Esophagus muscularis mucosa (tissue), 4 donors: Measurements from ENCODE around the gene DYNC2LI1. TPM values are rescaled to one million over a fixed set of nuclear protein-coding genes. Genes with fewer than 3 reads are reported as not detected.

ENCODE experiments used
- DNase-seq: peaks from one replicate; pipeline ENCODE4 v3.0.0-alpha.2; 2017; ENCODE audit errors: extremely low spot score
- H3K27ac ChIP-seq, 4 donors: fragments of 200-600 bp; sonication (generic); replicated peaks in 1 of 4; 1 replicate in 3 of 4; 2 replicates in 1 of 4; pipeline ENCODE4 v1.5.1; 2016 to 2019; ENCODE audit warnings: mild to moderate bottlenecking in 1 of 4
- H3K27me3 ChIP-seq, 4 donors: fragments of 200-600 bp; sonication (generic); one replicate each; pipeline versions ENCODE4 v1.5.1 to v1.6.0; 2016 to 2019
- H3K36me3 ChIP-seq, 4 donors: fragments of 200-600 bp; sonication (generic); one replicate each; pipeline ENCODE4 v1.5.1; 2016 to 2019
- H3K4me1 ChIP-seq, 4 donors: fragments of 200-600 bp; sonication (generic); one replicate each; pipeline ENCODE4 v1.5.1; 2016 to 2019
- H3K4me3 ChIP-seq, 4 donors: fragments of 200-600 bp; sonication (generic); 1 replicate in 2 of 4; 2 replicates in 2 of 4; pipeline ENCODE4 v1.5.1; 2016 to 2019; ENCODE audit warnings: mild to moderate bottlenecking in 4 of 4, moderate library complexity in 1 of 4
- H3K9me3 ChIP-seq, 4 donors: fragments of 200-600 bp; sonication (generic); 1 replicate in 3 of 4; 2 replicates in 1 of 4; pipeline ENCODE4 v1.5.1; 2016 to 2019
- EP300 ChIP-seq: sonication (generic); formaldehyde crosslinking; IDR thresholded peaks from one replicate; pipeline ENCODE4 v1.6.1; 2017; ENCODE audit warnings: antibody characterized with exemption
- POLR2A ChIP-seq: fragments of 450-650 bp; IDR thresholded peaks from one replicate; pipeline ENCODE4 v1.6.1; 2017; ENCODE audit warnings: antibody characterized with exemption, moderate library complexity, mild to moderate bottlenecking, low read depth
- POLR2AphosphoS5 ChIP-seq, 2 donors: sonication (generic); formaldehyde crosslinking; IDR thresholded peaks; one replicate each; pipeline ENCODE4 v1.6.1; 2017; ENCODE audit warnings: antibody characterized with exemption in 2 of 2
- WGBS: methylation state at CpG from one replicate; pipeline ENCODE4 v1.1.5; 2018; 5-methylcytosine and 5-hydroxymethylcytosine counted together
- intact Hi-C: fragments of 100-400 bp; cut with DNase I; formaldehyde crosslinking; loops from one replicate; pipeline ENCODE4 v1.15.1; 2023
- total RNA-seq, 4 donors: library from RNA; depleted of rRNA; stranded (reverse); fragments of >200 nt; gene quantifications; one replicate each; pipeline versions ENCODE4 v1.1.0 to v1.2.1, GENCODE V29; 2016
- TF ChIP-seq, protein P1 (sequence below), 3 experiments: fragments of 200-600 bp in 2 of 3; fragments of 450-650 bp in 1 of 3; sonication (generic) in 2 of 3; IDR thresholded peaks; one replicate each; pipeline ENCODE4 v1.5.1; 2017 to 2019; ENCODE audit warnings: antibody characterized with exemption in 3 of 3, mild to moderate bottlenecking in 2 of 3, moderate library complexity in 1 of 3

Gene DYNC2LI1
- total RNA-seq, 4 donors from 2014 or later, result 15.6 to 19.1 (median 17.7) TPM

GRCh38 chr2:43788646-43789045 is 14.8 kb downstream of the DYNC2LI1 start:
- intact Hi-C loops, result no loop called here
- no peak for DNase-seq
- H3K4me3 ChIP-seq, result no peak overlapping the region
- WGBS, result 94% methylated on average over 1 of the region's 1 CpG
- peaks cover 0 to 54% (median 24%) of the 10 kb centered on the region in 4 donors for H3K36me3 ChIP-seq
- H3K4me1 ChIP-seq, result peaks cover 0 to 52% (median 23%) of the 10 kb centered on the region in 4 donors
- no peaks in the 10 kb centered on the region for H3K27me3 ChIP-seq
- no peak for TF ChIP-seq EP300
- no peak for TF ChIP-seq POLR2AphosphoS5 (IDR thresholded peaks at IDR 0.05)
- TF ChIP-seq, protein P1, sequence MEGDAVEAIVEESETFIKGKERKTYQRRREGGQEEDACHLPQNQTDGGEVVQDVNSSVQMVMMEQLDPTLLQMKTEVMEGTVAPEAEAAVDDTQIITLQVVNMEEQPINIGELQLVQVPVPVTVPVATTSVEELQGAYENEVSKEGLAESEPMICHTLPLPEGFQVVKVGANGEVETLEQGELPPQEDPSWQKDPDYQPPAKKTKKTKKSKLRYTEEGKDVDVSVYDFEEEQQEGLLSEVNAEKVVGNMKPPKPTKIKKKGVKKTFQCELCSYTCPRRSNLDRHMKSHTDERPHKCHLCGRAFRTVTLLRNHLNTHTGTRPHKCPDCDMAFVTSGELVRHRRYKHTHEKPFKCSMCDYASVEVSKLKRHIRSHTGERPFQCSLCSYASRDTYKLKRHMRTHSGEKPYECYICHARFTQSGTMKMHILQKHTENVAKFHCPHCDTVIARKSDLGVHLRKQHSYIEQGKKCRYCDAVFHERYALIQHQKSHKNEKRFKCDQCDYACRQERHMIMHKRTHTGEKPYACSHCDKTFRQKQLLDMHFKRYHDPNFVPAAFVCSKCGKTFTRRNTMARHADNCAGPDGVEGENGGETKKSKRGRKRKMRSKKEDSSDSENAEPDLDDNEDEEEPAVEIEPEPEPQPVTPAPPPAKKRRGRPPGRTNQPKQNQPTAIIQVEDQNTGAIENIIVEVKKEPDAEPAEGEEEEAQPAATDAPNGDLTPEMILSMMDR (IDR thresholded peaks at IDR 0.05), result no peak
- no peak for TF ChIP-seq POLR2A
- no peaks in the 10 kb centered on the region for H3K9me3 ChIP-seq
- peak overlapping the region in 2 of 4 donors; percentile 5 to 28 for H3K27ac ChIP-seq

- intact Hi-C loops, result no loop called here
- no peak for DNase-seq
- TF ChIP-seq EP300 (no peak), POLR2AphosphoS5 (IDR thresholded peaks at IDR 0.05) (no peak), POLR2A (no peak)
- TF ChIP-seq, protein P1 (IDR thresholded peaks at IDR 0.05), result no peak
- no peaks in the 10 kb centered on the region for H3K9me3 ChIP-seq
- no peak overlapping the region for H3K4me3 ChIP-seq
- peaks cover 0 to 48% (median 18%) of the 10 kb centered on the region in 4 donors for H3K36me3 ChIP-seq
- WGBS, result 36% methylated on average over 5 of the region's 5 CpGs
- H3K27me3 ChIP-seq, result no peaks in the 10 kb centered on the region
- peak overlapping the region; percentile 42 to 64 (median 55) for H3K27ac ChIP-seq
- peaks cover 0 to 52% (median 23%) of the 10 kb centered on the region in 4 donors for H3K4me1 ChIP-seq
Measured at GRCh38 chr2:43790147-43790546, 16.3 kb downstream of the DYNC2LI1 start.

- Histone ChIP-seq H3K36me3 (peaks cover 0 to 50% (median 16%) of the 10 kb centered on the region in 4 donors), H3K4me1 (peaks cover 0 to 52% (median 23%) of the 10 kb centered on the region in 4 donors)
Measured at GRCh38 chr2:43791035-43791765, 17.4 kb downstream of the DYNC2LI1 start.

GRCh38 chr2:43792653-43793052 is 18.8 kb downstream of the DYNC2LI1 start:
- Histone ChIP-seq H3K4me1 (peaks cover 0 to 50% (median 23%) of the 10 kb centered on the region in 4 donors), H3K9me3 (no peaks in the 10 kb centered on the region), H3K27me3 (no peaks in the 10 kb centered on the region), H3K27ac (no peak overlapping the region), H3K4me3 (no peak overlapping the region), H3K36me3 (peaks cover 0 to 48% (median 20%) of the 10 kb centered on the region in 4 donors)
- DNase-seq, result no peak
- intact Hi-C loops, result no loop called here
- WGBS, result 42% methylated on average over 3 of the region's 3 CpGs
- no peak for TF ChIP-seq POLR2A
- no peak for TF ChIP-seq POLR2AphosphoS5 (IDR thresholded peaks at IDR 0.05)
- no peak for TF ChIP-seq EP300
- TF ChIP-seq, protein P1 (IDR thresholded peaks at IDR 0.05), result no peak

More at GRCh38 chr2:43791035-43791765, 17.4 kb downstream of the DYNC2LI1 start:
- H3K4me3 ChIP-seq, result no peak overlapping the region
- intact Hi-C loops, result no loop called here
- DNase-seq, result no peak
- no peaks in the 10 kb centered on the region for H3K9me3 ChIP-seq
- 96% methylated on average over 2 of the region's 2 CpGs for WGBS
- TF ChIP-seq EP300 (no peak), POLR2A (no peak), POLR2AphosphoS5 (IDR thresholded peaks at IDR 0.05) (no peak)
- TF ChIP-seq, protein P1 (IDR thresholded peaks at IDR 0.05), result no peak
- peak overlapping the region; percentile 42 to 64 (median 55) for H3K27ac ChIP-seq
- no peaks in the 10 kb centered on the region for H3K27me3 ChIP-seq
